GM18526 (cell line): ENCODE results near the gene RNASE4.

ENCODE experiments used
- POLR2A ChIP-seq: IDR thresholded peaks from 3 replicates; pipeline ENCODE4 v1.6.1; 2011; ENCODE audit not compliant: insufficient read length; ENCODE audit errors: extremely low read depth

RNASE4 gene

GRCh38 chr14:20745571-20746358, 61.4 kb downstream of the RNASE4 start, which contains the start of gene EDDM3A:
TSS of gene EDDM3A (plus strand) at chr14:20745887. CDS start at chr14:20747581, 1,694 bp downstream.
- TF ChIP-seq POLR2A, result no peak

GRCh38 chr14:20746566-20746965, 62.2 kb downstream of the RNASE4 start:
- TF ChIP-seq POLR2A, result no peak

GRCh38 chr14:20748439-20748838, 64.1 kb downstream of the RNASE4 start:
- no peak for TF ChIP-seq POLR2A

- no peak for TF ChIP-seq POLR2A
These were observed 65.8 kb downstream of the RNASE4 start for GRCh38 chr14:20750194-20750593.
